PFSK-1 (cell line): ENCODE measurements around the gene VAV3.

Experiments
- POLR2AphosphoS5 ChIP-seq: IDR thresholded peaks from 2 replicates; pipeline ENCODE4 v1.6.1; 2012; ENCODE audit warnings: low read depth, mild to moderate bottlenecking, control low read depth, low read length, moderate library complexity
- TAF1 ChIP-seq: IDR thresholded peaks from 2 replicates; pipeline ENCODE4 v1.6.1; 2012; ENCODE audit warnings: low read length, control low read depth, borderline replicate concordance; ENCODE audit not compliant: insufficient read depth

DNA sequence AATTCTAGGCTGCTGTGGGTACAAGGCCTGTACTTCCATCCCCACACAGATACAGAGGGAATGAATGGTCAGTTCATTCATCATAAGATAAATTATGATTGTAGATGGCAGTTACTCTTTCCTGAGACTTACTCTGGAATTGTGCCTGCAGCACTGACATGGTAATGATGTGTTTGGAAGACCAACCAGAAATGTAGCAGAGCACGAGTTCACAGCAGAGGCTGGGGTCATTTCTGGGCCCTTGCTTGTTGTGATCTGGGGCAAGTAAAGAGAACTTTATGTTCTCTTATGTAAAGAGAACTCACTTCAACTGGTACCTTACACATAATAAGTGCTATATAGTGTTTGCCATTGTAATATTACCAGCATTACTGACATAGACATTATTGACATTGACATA lies 412.2 kb downstream of the VAV3 start:
- TF ChIP-seq POLR2AphosphoS5 (no peak), TAF1 (no peak)
